Karpas-422 (cell line): ENCODE data around the gene FNDC3B. TPM values are rescaled to one million over a fixed set of nuclear protein-coding genes. Genes with fewer than 3 reads are reported as not detected.

Source experiments
- DNase-seq: peaks from one replicate; pipeline ENCODE4 v3.0.0-alpha.2; 2015
- H2AFZ ChIP-seq: fragments of 200-600 bp; sonication (generic); 2 replicates; pipeline ENCODE4 v1.6.1; 2014; ENCODE audit warnings: antibody characterized with exemption, low read length, mixed read lengths
- H3K27ac ChIP-seq: fragments of 200-600 bp; sonication (generic); 2 replicates; pipeline ENCODE4 v1.5.1; 2014; ENCODE audit warnings: mild to moderate bottlenecking, low read length, moderate library complexity
- H3K27me3 ChIP-seq: fragments of 200-600 bp; sonication (generic); 2 replicates; pipeline ENCODE4 v1.6.1; 2014; ENCODE audit warnings: low read length, mixed read lengths
- H3K36me3 ChIP-seq: fragments of 200-600 bp; sonication (generic); 2 replicates; pipeline ENCODE4 v1.6.1; 2014; ENCODE audit warnings: low read length, mixed read lengths; ENCODE audit not compliant: insufficient read depth
- H3K4me1 ChIP-seq: fragments of 200-600 bp; sonication (generic); 2 replicates; pipeline ENCODE4 v1.6.1; 2014; ENCODE audit warnings: mild to moderate bottlenecking, low read length, mixed read lengths
- H3K4me2 ChIP-seq: fragments of 200-600 bp; sonication (generic); 2 replicates; pipeline ENCODE4 v1.6.1; 2014; ENCODE audit warnings: low read length, low read depth, mild to moderate bottlenecking; ENCODE audit not compliant: poor library complexity, severe bottlenecking
- H3K4me3 ChIP-seq: fragments of 200-600 bp; sonication (generic); 2 replicates; pipeline ENCODE4 v1.5.1; 2014; ENCODE audit warnings: mild to moderate bottlenecking, antibody characterized with exemption, low read length, mixed read lengths
- H3K79me2 ChIP-seq: fragments of 200-600 bp; sonication (generic); 2 replicates; pipeline ENCODE4 v1.6.1; 2014; ENCODE audit warnings: mild to moderate bottlenecking, low read length, mixed read lengths
- H3K9ac ChIP-seq: fragments of 200-600 bp; sonication (generic); 2 replicates; pipeline ENCODE4 v1.6.0; 2014; ENCODE audit warnings: low read length
- H3K9me2 ChIP-seq: fragments of 200-600 bp; sonication (generic), shearing (Covaris generic); replicated peaks from 2 replicates; pipeline ENCODE4 v1.6.0; 2014; ENCODE audit warnings: mild to moderate bottlenecking, low read length, moderate library complexity; ENCODE audit not compliant: insufficient read depth
- H3K9me3 ChIP-seq: fragments of 300-700, 200-600 bp; sonication (generic); 2 replicates; pipeline ENCODE4 v1.6.1; 2014; ENCODE audit warnings: low read length, mixed read lengths
- H4K20me1 ChIP-seq: fragments of 200-600 bp; sonication (generic); 2 replicates; pipeline ENCODE4 v1.6.1; 2014; ENCODE audit warnings: mild to moderate bottlenecking, antibody characterized with exemption, low read length, low read depth; ENCODE audit not compliant: insufficient read depth
- total RNA-seq: library from RNA; depleted of rRNA; stranded (reverse); fragments of >200 nt; shearing (Covaris generic); gene quantifications from 2 replicates; pipeline ENCODE4 v1.2.3, GENCODE V29; 2014; ENCODE audit warnings: low replicate concordance

The FNDC3B gene
- total RNA-seq, 1 experiment from 2014 or later = 2.6 TPM

DNA sequence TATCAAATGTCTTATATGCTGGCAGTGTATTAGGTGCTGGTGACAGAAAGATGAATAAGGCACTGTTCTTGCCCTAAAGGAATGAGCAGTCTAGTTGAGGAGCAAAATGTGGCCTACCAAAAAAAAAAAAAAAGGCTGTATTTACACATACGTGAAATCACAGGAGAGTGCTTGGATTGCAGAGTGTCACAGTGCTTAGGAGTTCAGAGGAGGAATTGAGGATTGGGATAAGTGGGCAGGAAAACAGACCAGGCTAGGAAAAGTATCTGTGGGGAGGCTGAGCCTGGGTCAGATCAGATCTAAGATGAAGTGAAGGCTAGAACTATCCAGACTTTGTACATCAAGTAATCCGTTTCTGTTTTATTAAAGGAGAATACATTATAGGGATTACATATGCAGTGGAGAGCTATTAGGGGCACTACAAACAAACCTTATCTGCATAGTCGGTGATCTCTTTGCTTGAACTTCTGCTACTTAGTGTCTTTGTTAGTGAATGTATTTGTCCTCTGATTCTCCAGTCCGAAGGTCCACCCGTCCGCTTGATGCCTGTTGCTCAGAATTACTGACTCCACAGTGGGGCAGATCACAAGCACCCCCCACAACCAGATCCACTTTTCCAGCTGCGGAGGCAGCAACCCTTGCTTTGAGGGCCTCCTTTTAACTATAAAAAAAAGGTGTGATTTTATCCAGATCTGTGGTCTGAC lies 80.0 kb downstream of the FNDC3B start:
- no peaks in the 10 kb centered on the region for H3K36me3 ChIP-seq

DNA sequence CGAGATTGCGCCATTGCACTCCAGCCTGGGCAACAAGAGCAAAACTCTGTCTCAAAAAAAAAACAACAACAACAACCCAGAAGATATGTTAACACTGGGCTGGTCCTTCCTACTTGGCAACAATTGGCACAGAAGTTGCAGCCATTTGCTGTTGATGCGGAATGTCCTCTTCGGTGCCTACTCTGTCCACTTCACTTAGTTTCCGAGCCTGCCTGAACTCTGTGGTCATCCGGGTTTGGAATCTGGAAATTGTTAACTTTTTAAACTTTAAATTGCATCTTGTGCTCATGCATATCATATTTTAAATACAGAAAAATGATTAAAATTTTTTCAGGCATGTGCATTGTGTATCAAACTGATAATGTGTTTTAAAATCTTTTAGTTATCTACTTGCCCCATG lies 81.5 kb downstream of the FNDC3B start:
- Histone ChIP-seq H3K36me3 (no peaks in the 10 kb centered on the region), H3K9me2 (no peaks in the 10 kb centered on the region), H3K4me2 (no peak overlapping the region), H3K27me3 (no peaks in the 10 kb centered on the region), H3K79me2 (no peaks in the 10 kb centered on the region), H3K27ac (no peak overlapping the region), H3K9ac (no peak overlapping the region), H3K4me3 (no peak overlapping the region), H4K20me1 (no peaks in the 10 kb centered on the region), H3K9me3 (no peaks in the 10 kb centered on the region), H3K4me1 (no peaks in the 10 kb centered on the region), H2AFZ (no peak overlapping the region)
- no peak for DNase-seq

More for the DNA sequence above, 80.0 kb downstream of the FNDC3B start:
- Histone ChIP-seq H4K20me1 (no peaks in the 10 kb centered on the region), H3K9me3 (no peaks in the 10 kb centered on the region), H2AFZ (no peak overlapping the region), H3K4me2 (no peak overlapping the region), H3K4me1 (no peaks in the 10 kb centered on the region), H3K9ac (no peak overlapping the region), H3K27me3 (no peaks in the 10 kb centered on the region), H3K79me2 (no peaks in the 10 kb centered on the region), H3K9me2 (no peaks in the 10 kb centered on the region), H3K4me3 (no peak overlapping the region), H3K27ac (no peak overlapping the region)
- DNase-seq = no peak

DNA sequence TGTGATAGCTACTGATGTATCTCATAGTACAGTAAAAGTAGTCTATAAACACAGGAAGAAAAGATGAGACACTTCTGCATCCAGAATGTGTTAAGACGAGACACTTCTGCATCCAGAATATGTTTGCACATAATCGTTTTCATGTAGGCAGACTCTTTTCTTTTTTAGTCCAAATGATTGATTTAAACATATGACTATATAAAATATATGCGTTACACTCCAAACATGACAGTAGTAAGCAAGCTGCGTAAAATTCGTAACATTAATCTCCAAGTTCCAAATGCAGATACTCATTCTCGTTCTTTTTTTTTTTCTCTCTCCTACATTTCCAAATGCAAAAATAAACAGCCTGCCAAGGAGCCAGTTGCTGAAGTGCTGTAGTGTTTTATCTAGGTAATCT lies 82.6 kb downstream of the FNDC3B start:
- H3K79me2 ChIP-seq = no peaks in the 10 kb centered on the region
- H3K27ac ChIP-seq = no peak overlapping the region
- H3K4me2 ChIP-seq = no peak overlapping the region
- H3K4me3 ChIP-seq = no peak overlapping the region
- H3K4me1 ChIP-seq = no peaks in the 10 kb centered on the region
- H4K20me1 ChIP-seq = no peaks in the 10 kb centered on the region
- no peaks in the 10 kb centered on the region for H3K9me2 ChIP-seq
- no peak overlapping the region for H3K9ac ChIP-seq
- no peaks in the 10 kb centered on the region for H3K27me3 ChIP-seq
- H3K9me3 ChIP-seq = no peaks in the 10 kb centered on the region
- DNase-seq = no peak
- no peaks in the 10 kb centered on the region for H3K36me3 ChIP-seq
- H2AFZ ChIP-seq = no peak overlapping the region

DNA sequence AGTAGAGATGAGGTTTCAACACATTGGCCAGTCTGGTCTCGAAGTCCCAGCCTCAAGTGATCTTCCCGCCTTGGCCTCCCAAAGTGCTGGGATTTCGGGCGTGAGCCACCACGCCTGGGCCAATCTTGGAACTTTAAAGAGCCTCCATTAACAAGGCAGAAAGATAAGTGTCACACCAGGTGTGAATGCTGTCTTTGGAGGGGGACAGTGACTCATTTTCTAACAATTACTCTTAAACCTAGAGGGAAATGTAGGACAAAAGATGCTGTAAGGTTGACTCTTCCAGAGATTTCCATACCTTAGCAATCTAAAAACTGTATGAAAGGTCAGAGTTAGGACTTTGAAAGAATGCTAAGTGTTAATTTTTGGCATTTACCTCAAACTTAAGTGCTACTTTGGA lies 84.9 kb downstream of the FNDC3B start:
- Histone ChIP-seq H3K9me2 (no peaks in the 10 kb centered on the region), H3K27ac (no peak overlapping the region), H3K9ac (no peak overlapping the region), H3K36me3 (no peaks in the 10 kb centered on the region), H3K4me2 (no peak overlapping the region), H4K20me1 (no peaks in the 10 kb centered on the region), H2AFZ (no peak overlapping the region), H3K27me3 (no peaks in the 10 kb centered on the region), H3K79me2 (no peaks in the 10 kb centered on the region), H3K4me1 (no peaks in the 10 kb centered on the region), H3K9me3 (no peaks in the 10 kb centered on the region), H3K4me3 (no peak overlapping the region)
- DNase-seq = no peak

DNA sequence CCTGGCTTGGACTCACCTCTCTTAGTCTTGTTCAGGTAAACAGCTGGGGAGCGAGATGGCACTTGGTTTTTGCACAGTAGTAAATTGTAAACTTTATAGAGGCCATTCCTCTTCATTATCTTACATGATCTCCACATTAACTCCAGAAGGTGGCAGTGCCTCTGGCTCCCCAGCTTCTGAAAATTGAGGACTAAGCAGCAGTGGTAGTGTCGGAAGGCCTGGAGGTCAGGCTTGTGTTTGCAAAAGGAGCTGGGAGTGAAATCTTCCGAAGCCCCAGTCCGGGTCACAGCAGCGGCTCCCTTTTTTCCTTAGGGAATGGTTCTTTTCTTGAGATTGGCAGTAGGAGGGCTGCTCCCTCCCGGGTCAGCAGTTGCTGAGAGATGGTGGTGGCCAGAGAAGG lies 85.7 kb downstream of the FNDC3B start:
- H3K9ac ChIP-seq = no peak overlapping the region
- no peak overlapping the region for H3K4me2 ChIP-seq
- H3K4me3 ChIP-seq = no peak overlapping the region
- H2AFZ ChIP-seq = no peak overlapping the region
- H3K9me3 ChIP-seq = no peaks in the 10 kb centered on the region
- no peak overlapping the region for H3K27ac ChIP-seq
- no peaks in the 10 kb centered on the region for H3K79me2 ChIP-seq
- no peak for DNase-seq
- no peaks in the 10 kb centered on the region for H4K20me1 ChIP-seq
- no peaks in the 10 kb centered on the region for H3K36me3 ChIP-seq
- no peaks in the 10 kb centered on the region for H3K9me2 ChIP-seq
- H3K27me3 ChIP-seq = no peaks in the 10 kb centered on the region
- H3K4me1 ChIP-seq = no peaks in the 10 kb centered on the region

DNA sequence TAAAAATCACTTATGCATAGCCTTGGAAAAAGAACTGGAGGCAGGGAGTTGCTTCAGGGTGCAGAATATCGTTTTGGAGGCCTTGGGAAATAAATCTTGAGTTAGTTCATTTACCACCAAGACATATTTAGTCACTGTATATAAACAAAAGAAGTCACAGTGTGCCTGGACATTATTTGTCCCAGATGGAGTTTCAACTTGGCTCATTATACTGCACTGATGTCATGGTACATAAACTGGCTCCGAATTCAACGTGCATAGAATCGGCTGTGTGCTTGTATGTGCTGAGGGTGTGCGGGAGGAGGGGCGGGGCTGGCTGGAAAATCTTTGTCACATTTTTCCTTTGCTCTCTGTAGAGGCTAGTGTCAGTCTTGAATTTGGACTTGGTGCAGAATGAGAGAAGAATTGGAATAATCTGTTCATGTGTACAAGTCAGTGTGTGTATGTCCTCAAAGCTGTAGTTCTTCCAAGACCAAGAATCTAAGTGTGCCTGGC lies 86.6 kb downstream of the FNDC3B start:
- no peak overlapping the region for H3K4me2 ChIP-seq
- no peaks in the 10 kb centered on the region for H3K9me3 ChIP-seq
- no peak overlapping the region for H3K4me3 ChIP-seq
- no peak overlapping the region for H2AFZ ChIP-seq
- no peaks in the 10 kb centered on the region for H3K4me1 ChIP-seq
- no peaks in the 10 kb centered on the region for H3K27me3 ChIP-seq
- H3K79me2 ChIP-seq = no peaks in the 10 kb centered on the region
- H4K20me1 ChIP-seq = no peaks in the 10 kb centered on the region
- H3K9me2 ChIP-seq = no peaks in the 10 kb centered on the region
- H3K27ac ChIP-seq = no peak overlapping the region
- H3K36me3 ChIP-seq = no peaks in the 10 kb centered on the region
- no peak for DNase-seq
- no peak overlapping the region for H3K9ac ChIP-seq

DNA sequence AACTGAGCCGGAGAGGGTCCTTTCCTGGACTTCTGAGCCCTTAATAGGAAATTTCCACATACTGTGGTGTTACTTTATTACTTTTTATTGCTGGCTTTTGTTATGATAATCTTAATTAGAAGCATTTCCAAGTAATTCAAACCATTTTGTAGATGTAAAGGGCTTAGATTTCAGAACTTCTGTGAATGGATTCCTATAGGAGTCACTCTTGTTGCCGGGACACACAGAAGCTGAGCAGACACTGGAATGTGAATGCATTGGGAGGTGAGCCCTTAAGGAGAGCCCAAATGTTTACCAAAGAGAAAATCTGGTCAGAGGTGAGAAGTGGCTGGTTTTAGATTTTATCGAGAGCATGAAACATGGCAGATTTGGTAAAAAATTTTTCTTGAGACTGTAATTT lies 87.4 kb downstream of the FNDC3B start:
- Histone ChIP-seq H3K4me2 (no peak overlapping the region), H4K20me1 (no peaks in the 10 kb centered on the region), H3K4me1 (no peaks in the 10 kb centered on the region)

DNA sequence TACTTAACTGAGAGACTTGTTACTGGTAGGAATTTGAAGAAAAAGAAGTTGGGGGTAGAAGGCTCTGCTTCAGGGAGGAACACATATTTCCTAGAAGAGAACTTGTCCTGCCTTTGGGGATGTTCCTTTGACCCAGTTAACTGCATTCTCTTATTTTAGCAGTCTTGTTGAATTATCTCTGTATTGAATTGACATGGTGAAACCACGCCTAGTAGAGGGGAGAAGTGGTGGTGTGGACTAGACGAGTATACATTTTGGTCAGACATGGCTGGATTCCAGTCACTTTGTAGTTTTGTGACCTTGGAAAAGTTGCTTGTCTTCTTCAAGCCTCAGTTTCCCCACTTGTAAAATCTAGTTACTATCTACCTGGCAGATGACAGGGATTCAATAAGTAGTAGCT lies 87.8 kb downstream of the FNDC3B start:
- Histone ChIP-seq H3K4me2 (no peak overlapping the region), H3K27me3 (no peaks in the 10 kb centered on the region), H3K4me3 (no peak overlapping the region), H3K4me1 (no peaks in the 10 kb centered on the region), H2AFZ (no peak overlapping the region), H3K27ac (no peak overlapping the region), H3K79me2 (no peaks in the 10 kb centered on the region), H3K9me2 (no peaks in the 10 kb centered on the region), H3K9ac (no peak overlapping the region), H3K9me3 (no peaks in the 10 kb centered on the region), H4K20me1 (no peaks in the 10 kb centered on the region), H3K36me3 (no peaks in the 10 kb centered on the region)
- no peak for DNase-seq

More for the DNA sequence above, 87.4 kb downstream of the FNDC3B start:
- H3K79me2 ChIP-seq = no peaks in the 10 kb centered on the region
- H3K36me3 ChIP-seq = no peaks in the 10 kb centered on the region
- no peak overlapping the region for H3K27ac ChIP-seq
- H3K9ac ChIP-seq = no peak overlapping the region
- H3K27me3 ChIP-seq = no peaks in the 10 kb centered on the region
- no peak overlapping the region for H3K4me3 ChIP-seq
- H3K9me3 ChIP-seq = no peaks in the 10 kb centered on the region
- H3K9me2 ChIP-seq = no peaks in the 10 kb centered on the region
- DNase-seq = no peak
- H2AFZ ChIP-seq = no peak overlapping the region
